Upper lobe of left lung (tissue), 6 donors: Measurements from ENCODE around the gene SLC12A8. TPM values are rescaled to one million over a fixed set of nuclear protein-coding genes. Genes with fewer than 3 reads are reported as not detected.

ENCODE experiments used
- ATAC-seq, 2 donors: fragments of 200-7000 bp; cut with Tn5 transposase; one replicate each; pipeline ENCODE4 v1.9.1; 2022; ENCODE audit warnings: mild to moderate bottlenecking in 2 of 2, moderate library complexity in 2 of 2; ENCODE audit not compliant: low FRiP score in 2 of 2
- DNase-seq, 2 donors: peaks; one replicate each; pipeline ENCODE4 v3.0.0-alpha.2; 2019 to 2020
- H3K27ac ChIP-seq, 4 donors: fragments of 200-600 bp; sonication (generic); one replicate each; pipeline ENCODE4 v1.5.1; 2016 to 2019
- H3K27me3 ChIP-seq, 4 donors: fragments of 200-600 bp; sonication (generic); one replicate each; pipeline ENCODE4 v1.5.1; 2017 to 2019
- H3K36me3 ChIP-seq, 4 donors: fragments of 200-600 bp; sonication (generic); one replicate each; pipeline ENCODE4 v1.5.1; 2016 to 2019
- H3K4me1 ChIP-seq, 4 donors: fragments of 200-600 bp; sonication (generic); one replicate each; pipeline ENCODE4 v1.5.1; 2018 to 2019
- H3K4me3 ChIP-seq, 4 donors: fragments of 200-600 bp; sonication (generic); one replicate each; pipeline ENCODE4 v1.5.1; 2017 to 2019; ENCODE audit warnings: mild to moderate bottlenecking in 2 of 4, moderate library complexity in 1 of 4
- H3K9me3 ChIP-seq, 4 donors: fragments of 200-600 bp; sonication (generic); one replicate each; pipeline ENCODE4 v1.5.1; 2018 to 2019
- CTCF ChIP-seq, 6 experiments: fragments of 450-650 bp in 4 of 6; fragments of 200-600 bp in 2 of 6; sonication (generic) in 2 of 6; IDR thresholded peaks; one replicate each; pipeline ENCODE4 v1.5.1; 2016 to 2019; ENCODE audit warnings: antibody characterized with exemption in 6 of 6
- EP300 ChIP-seq, 4 donors: sonication (generic); formaldehyde crosslinking; IDR thresholded peaks; one replicate each; pipeline ENCODE4 v1.5.1; 2017; ENCODE audit warnings: antibody characterized with exemption in 4 of 4, control low read depth in 2 of 4
- POLR2A ChIP-seq, 4 donors: fragments of 450-650 bp; IDR thresholded peaks; one replicate each; pipeline ENCODE4 v1.5.1; 2016 to 2017; ENCODE audit warnings: antibody characterized with exemption in 4 of 4, mild to moderate bottlenecking in 2 of 4
- POLR2AphosphoS5 ChIP-seq, 2 donors: sonication (generic); formaldehyde crosslinking; IDR thresholded peaks; one replicate each; pipeline ENCODE4 v1.5.1; 2017; ENCODE audit warnings: antibody characterized with exemption in 2 of 2
- WGBS, 2 donors: methylation state at CpG; one replicate each; pipeline ENCODE4 v1.1.5; 2017 to 2018; 5-methylcytosine and 5-hydroxymethylcytosine counted together
- total RNA-seq, 6 donors: library from RNA; depleted of rRNA in 4 of 6; stranded (reverse); fragments of >200 nt in 4 of 6; gene quantifications; one replicate each; pipeline versions ENCODE4 v1.1.0 to v1.2.1, GENCODE V29; 2016 to 2021
- donor health status: DM: no; HTN: no; CAD: no; lungs with moderate emphysema.
- donor health status: DM: no; HTN: yes; CAD: no; lungs with severe emphysema.

The SLC12A8 gene
- total RNA-seq, 6 donors from 2014 or later = 6.7 to 34.6 (median 15.0) TPM

DNA sequence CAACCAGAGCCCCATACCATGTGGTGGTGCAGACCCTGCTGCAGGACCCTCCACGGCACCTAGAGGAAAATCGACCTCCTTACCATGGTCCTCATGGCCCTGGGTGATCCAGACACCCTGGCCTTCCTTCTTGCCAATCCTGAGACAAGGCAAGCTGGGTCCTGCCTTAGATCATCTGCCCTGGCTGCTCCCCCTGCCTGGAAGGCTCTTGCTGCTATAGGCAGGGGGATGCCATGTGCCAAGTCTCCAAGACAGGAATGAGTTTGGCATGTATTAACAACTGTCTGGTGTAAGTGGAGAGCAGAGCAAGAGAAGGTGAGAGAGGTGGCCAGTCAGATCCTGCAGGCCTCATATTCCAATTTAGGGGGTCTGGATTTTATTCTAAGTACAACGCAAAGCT is 164.3 kb downstream of the SLC12A8 start:
- DNase-seq (no peak), ATAC-seq (no peak)
- Histone ChIP-seq H3K27ac (peak overlapping the region in 2 of 4 donors; percentile 45 to 74), H3K36me3 (peaks cover 0 to 9% (median 0%) of the 10 kb centered on the region in 4 donors), H3K4me1 (peaks cover 65 to 86% (median 77%) of the 10 kb centered on the region in 4 donors), H3K9me3 (no peaks in the 10 kb centered on the region), H3K4me3 (no peak overlapping the region), H3K27me3 (no peaks in the 10 kb centered on the region)
- TF ChIP-seq POLR2AphosphoS5 (IDR thresholded peaks at IDR 0.05) = no peak
- TF ChIP-seq CTCF (IDR thresholded peaks at IDR 0.05) = no peak
- TF ChIP-seq EP300 (IDR thresholded peaks at IDR 0.05) = no peak
- no peak for TF ChIP-seq POLR2A (IDR thresholded peaks at IDR 0.05)
- WGBS, 2 donors = 89 to 100% methylated on average over 1 to 3 of the region's 3 CpGs

DNA sequence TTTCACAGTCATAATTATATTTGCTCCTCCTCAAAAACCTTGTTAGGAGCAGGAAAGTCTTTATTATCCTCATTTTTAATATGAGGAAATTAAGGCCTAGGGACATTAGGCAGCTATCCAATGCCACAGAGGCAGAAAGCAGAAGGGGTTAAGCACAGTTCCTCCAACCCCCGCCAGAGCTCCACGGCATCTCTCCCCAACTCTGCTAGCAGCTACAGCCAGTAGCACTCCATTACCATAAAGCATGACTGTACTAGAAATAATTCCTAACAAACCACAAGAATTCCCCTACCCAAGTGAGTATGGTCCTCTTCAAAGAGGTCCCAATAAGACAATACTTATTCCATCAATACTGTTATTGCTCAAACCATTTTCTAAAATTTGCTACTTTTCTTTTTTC is 166.6 kb downstream of the SLC12A8 start:
- H3K27ac ChIP-seq = peak overlapping the region in 1 of 4 donors; percentile 94
- WGBS, 2 donors = 18 to 28% methylated on average over 2 of the region's 2 CpGs
- peak in 1 of 2 donors; percentile 29 for ATAC-seq

GRCh38 chr3:125045194-125045593 is 167.4 kb downstream of the SLC12A8 start:
- no peak overlapping the region for H3K4me3 ChIP-seq
- peak overlapping the region; percentile 79 to 94 (median 82) for H3K27ac ChIP-seq
- DNase-seq (no peak), ATAC-seq (no peak)
- H3K27me3 ChIP-seq = no peaks in the 10 kb centered on the region
- peaks cover 56 to 86% (median 69%) of the 10 kb centered on the region in 4 donors for H3K4me1 ChIP-seq
- H3K9me3 ChIP-seq = no peaks in the 10 kb centered on the region
- 50 to 65% methylated on average over 5 of the region's 5 CpGs for WGBS, 2 donors
- TF ChIP-seq POLR2AphosphoS5 (IDR thresholded peaks at IDR 0.05) (no peak), POLR2A (IDR thresholded peaks at IDR 0.05) (no peak), EP300 (IDR thresholded peaks at IDR 0.05) (no peak), CTCF (IDR thresholded peaks at IDR 0.05) (no peak)
- H3K36me3 ChIP-seq = peaks cover 0 to 9% (median 0%) of the 10 kb centered on the region in 4 donors

More for the DNA sequence above, 166.6 kb downstream of the SLC12A8 start:
- TF ChIP-seq CTCF (IDR thresholded peaks at IDR 0.05) = no peak
- TF ChIP-seq EP300 (IDR thresholded peaks at IDR 0.05) = no peak
- no peak for TF ChIP-seq POLR2A (IDR thresholded peaks at IDR 0.05)
- no peak for TF ChIP-seq POLR2AphosphoS5 (IDR thresholded peaks at IDR 0.05)
- Histone ChIP-seq H3K4me3 (no peak overlapping the region), H3K9me3 (no peaks in the 10 kb centered on the region), H3K36me3 (peaks cover 0 to 9% (median 0%) of the 10 kb centered on the region in 4 donors), H3K27me3 (no peaks in the 10 kb centered on the region), H3K4me1 (peaks cover 59 to 86% (median 73%) of the 10 kb centered on the region in 4 donors)
- DNase-seq = no peak

GRCh38 chr3:125043599-125044151 is 168.9 kb downstream of the SLC12A8 start:
- WGBS, 2 donors = 54 to 71% methylated on average over 20 of the region's 20 CpGs
- ATAC-seq = peak in 1 of 2 donors; percentile 46
- no peaks in the 10 kb centered on the region for H3K27me3 ChIP-seq
- H3K4me3 ChIP-seq = no peak overlapping the region
- H3K9me3 ChIP-seq = no peaks in the 10 kb centered on the region
- peak overlapping the region; percentile 79 to 94 (median 82) for H3K27ac ChIP-seq
- peaks cover 64 to 88% (median 68%) of the 10 kb centered on the region in 4 donors for H3K4me1 ChIP-seq
- peaks cover 0 to 9% (median 0%) of the 10 kb centered on the region in 4 donors for H3K36me3 ChIP-seq
- peak; percentile 27 to 81 for DNase-seq
- no peak for TF ChIP-seq EP300 (IDR thresholded peaks at IDR 0.05)
- peak; percentile 31 to 57 for TF ChIP-seq POLR2AphosphoS5 (IDR thresholded peaks at IDR 0.05)
- no peak for TF ChIP-seq CTCF (IDR thresholded peaks at IDR 0.05)
- TF ChIP-seq POLR2A (IDR thresholded peaks at IDR 0.05) = no peak
